Measurements from ENCODE around the gene PIK3C2B.

PIK3C2B gene

DNA sequence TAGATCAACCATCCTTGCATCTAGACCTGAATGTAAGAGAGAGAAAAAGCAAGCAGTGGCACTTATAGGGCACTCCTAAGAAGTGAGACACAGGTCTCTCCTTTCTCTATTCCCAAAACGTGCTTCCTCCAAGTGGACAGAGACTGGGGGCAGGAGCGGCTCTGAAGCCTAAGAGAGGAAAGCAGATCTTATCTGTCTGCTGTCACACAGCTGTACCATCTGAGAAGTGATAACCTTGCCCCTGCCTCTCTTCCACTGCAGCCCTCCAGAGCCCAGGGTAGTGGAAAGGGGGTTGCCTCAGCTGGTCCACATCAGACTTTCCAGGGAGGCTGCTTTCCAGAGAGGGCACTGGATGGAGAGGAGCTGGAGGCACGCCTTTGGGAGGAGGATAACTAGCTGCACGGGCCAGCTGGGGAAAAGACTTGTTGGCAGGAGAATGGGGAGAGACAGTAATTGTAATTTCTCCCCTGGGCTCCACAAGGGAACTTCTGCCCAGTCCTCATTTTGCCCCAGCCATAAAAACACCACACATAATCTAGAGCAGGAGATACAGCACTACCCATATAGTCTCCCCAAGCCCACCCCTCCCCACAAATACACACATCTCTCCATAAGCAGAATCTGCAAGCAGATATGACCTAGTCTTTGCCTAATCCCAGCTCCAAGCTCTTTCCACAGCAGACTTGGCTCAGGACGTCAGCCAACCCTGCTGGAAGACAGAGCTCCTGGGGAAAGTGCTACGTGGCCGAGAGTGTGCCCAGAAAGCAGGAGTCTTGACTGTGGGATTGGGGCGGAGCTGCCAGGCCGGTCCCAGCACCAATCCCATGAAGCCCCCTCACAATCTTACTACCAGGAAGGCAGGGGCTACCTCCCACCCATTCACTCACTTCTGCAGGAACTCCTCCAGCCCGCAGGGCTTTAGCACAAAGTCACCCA is 31.2 kb downstream of the PIK3C2B start:
- no peak for DNase-seq (ENCODE audit: low read depth)
- TF ChIP-seq, protein P1, sequence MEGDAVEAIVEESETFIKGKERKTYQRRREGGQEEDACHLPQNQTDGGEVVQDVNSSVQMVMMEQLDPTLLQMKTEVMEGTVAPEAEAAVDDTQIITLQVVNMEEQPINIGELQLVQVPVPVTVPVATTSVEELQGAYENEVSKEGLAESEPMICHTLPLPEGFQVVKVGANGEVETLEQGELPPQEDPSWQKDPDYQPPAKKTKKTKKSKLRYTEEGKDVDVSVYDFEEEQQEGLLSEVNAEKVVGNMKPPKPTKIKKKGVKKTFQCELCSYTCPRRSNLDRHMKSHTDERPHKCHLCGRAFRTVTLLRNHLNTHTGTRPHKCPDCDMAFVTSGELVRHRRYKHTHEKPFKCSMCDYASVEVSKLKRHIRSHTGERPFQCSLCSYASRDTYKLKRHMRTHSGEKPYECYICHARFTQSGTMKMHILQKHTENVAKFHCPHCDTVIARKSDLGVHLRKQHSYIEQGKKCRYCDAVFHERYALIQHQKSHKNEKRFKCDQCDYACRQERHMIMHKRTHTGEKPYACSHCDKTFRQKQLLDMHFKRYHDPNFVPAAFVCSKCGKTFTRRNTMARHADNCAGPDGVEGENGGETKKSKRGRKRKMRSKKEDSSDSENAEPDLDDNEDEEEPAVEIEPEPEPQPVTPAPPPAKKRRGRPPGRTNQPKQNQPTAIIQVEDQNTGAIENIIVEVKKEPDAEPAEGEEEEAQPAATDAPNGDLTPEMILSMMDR (conservative IDR thresholded peaks at IDR 0.05; ENCODE audit: low read depth, low read length): no peak
- no peak overlapping the region for H3K4me3 ChIP-seq (ENCODE audit: low read depth, low read length)

DNA sequence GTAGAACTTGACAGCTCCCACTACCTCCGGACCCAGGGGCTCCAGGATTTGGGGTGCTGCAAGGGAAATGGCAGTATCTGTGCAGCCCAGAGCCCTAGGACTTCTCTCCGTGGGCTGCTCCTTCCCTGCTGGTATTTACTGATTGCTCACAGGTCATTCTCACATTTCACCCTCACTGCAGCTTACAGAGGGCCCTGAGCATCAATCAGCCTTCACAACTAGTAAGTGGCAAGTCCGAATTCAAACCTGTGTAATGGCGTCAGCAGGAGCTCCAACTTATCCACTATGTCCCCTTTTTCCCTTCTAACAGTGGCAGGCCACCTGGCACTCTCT is 32.4 kb downstream of the PIK3C2B start:
- TF ChIP-seq, protein P1 (conservative IDR thresholded peaks at IDR 0.05; ENCODE audit: low read depth, low read length): no peak
- DNase-seq (ENCODE audit: low read depth): no peak
- H3K4me3 ChIP-seq (ENCODE audit: low read depth, low read length): no peak overlapping the region

DNA sequence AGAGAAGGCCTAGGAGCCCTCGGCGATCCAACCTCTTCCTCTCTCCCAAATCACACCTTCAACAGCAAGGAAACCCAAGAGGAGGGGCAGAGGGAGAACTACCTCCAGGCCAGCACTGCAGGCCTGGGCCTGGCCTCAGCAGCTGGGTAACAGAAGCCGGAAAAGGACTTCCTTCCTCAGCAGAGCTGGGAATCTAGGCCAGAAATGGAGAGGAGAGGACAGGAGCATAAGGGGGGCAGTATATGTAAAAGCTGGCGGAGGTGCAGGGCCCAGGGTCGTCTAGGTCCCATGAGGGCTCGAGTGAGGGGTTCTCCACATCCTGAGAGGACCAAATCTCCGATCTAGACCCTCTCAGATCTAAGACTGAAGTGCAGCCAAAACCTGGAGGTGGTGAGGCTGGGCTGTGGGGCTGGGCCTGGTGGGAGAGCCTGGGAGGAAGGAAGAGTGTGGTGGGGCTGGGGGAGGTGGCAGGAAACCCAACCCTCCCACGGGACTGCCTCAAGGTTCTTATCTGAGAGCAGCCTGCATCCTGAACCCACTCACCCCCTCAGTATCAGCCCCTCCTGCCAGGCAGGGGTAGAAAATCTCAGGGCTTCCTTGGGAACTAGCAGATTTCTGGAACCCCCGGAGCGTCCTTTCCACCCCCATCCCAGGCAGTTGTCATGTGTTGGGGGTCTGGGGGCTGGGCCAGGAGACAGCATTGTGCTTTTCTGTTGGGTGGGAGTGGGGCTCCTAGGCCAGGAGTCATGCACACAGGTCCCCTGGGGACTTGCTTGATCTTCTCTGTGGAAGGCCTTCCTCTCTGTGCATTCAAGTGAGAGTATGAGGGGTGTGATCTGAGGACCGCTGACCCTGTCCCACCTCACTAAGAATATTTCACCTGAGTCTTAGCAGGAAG is 33.0 kb downstream of the PIK3C2B start:
- DNase-seq (ENCODE audit: low read depth): no peak
- TF ChIP-seq, protein P1 (conservative IDR thresholded peaks at IDR 0.05; ENCODE audit: low read depth, low read length): no peak
- H3K4me3 ChIP-seq (ENCODE audit: low read depth, low read length): no peak overlapping the region

DNA sequence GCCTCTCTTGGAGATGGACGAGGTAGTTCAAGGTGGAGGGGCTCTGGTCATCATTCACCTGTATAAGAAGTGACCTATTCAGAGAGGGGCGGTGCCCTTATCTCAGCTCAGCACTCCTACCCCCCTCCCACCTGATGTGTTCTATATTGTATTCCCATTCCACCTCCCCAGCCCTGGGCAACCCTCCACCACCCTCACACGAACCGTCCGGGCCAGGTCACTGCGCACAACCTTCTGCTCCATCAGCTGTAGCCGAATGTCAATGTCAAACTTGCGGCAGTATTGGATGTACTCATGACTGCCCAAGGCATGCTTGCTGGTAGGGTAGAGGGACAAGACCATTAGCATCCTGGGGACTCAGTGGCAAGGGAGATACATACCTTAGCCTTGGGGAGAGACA is 34.3 kb downstream of the PIK3C2B start:
- DNase-seq (ENCODE audit: low read depth): no peak
- TF ChIP-seq, protein P1 (conservative IDR thresholded peaks at IDR 0.05; ENCODE audit: low read depth, low read length): no peak
- H3K4me3 ChIP-seq (ENCODE audit: low read depth, low read length): no peak overlapping the region

DNA sequence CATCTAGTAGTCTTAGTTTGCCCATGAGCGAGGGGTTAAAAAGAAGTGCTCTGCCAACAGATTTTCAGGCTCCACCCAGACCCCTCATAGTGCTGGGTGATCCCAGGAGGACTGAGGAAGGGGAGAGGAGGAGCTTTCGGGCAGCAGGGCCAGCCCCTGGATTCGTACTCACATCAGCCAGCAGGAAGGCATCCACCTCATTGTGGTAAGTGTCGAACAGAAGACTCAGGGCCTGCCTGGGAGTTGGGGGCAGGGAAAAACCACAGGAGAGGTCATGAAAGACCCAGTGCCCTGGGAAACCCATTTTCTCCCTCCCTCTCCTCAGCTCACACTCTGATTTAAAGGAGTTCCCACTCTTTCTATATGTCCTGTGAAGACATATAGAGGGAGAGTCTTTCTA is 34.9 kb downstream of the PIK3C2B start:
- TF ChIP-seq, protein P1 (conservative IDR thresholded peaks at IDR 0.05; ENCODE audit: low read depth, low read length): no peak
- no peak for DNase-seq (ENCODE audit: low read depth)
- H3K4me3 ChIP-seq (ENCODE audit: low read depth, low read length): no peak overlapping the region

DNA sequence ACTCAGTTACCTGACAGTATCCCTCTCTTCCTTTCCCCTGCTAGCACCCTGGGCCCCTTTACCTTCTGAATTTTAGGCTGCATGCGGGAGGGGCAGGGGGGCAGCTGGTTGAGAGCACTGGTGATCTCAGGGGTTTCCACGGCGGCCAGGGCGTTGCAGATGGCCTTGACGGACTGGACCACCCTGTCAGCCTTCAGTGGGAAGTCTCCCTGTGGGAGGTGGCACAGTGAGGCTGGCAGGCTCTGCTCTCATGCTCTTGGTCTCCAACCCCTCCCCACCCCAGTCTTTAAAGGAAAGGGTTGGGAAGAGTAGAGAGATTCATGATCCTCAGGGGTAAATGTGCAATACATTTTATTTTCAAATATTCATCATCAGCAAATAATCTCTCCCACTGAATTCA is 36.9 kb downstream of the PIK3C2B start:
- H3K4me3 ChIP-seq (ENCODE audit: low read depth, low read length): no peak overlapping the region
- no peak for DNase-seq (ENCODE audit: low read depth)
- TF ChIP-seq, protein P1 (conservative IDR thresholded peaks at IDR 0.05; ENCODE audit: low read depth, low read length): no peak

All from choroid plexus epithelial cell (primary cell).